GM18498 (cell line): ENCODE results near the gene TMEM72.

Experiments used
- ATAC-seq: cut with Tn5 transposase; IDR thresholded peaks from one replicate; pipeline ENCODE4 v1.9.1; 2021; ENCODE audit warnings: mild to moderate bottlenecking, moderate library complexity; ENCODE audit not compliant: unreplicated experiment

Gene TMEM72

GRCh38 chr10:44965651-44966097, 54.5 kb downstream of the TMEM72 start:
- ATAC-seq = peak; percentile 37

DNA sequence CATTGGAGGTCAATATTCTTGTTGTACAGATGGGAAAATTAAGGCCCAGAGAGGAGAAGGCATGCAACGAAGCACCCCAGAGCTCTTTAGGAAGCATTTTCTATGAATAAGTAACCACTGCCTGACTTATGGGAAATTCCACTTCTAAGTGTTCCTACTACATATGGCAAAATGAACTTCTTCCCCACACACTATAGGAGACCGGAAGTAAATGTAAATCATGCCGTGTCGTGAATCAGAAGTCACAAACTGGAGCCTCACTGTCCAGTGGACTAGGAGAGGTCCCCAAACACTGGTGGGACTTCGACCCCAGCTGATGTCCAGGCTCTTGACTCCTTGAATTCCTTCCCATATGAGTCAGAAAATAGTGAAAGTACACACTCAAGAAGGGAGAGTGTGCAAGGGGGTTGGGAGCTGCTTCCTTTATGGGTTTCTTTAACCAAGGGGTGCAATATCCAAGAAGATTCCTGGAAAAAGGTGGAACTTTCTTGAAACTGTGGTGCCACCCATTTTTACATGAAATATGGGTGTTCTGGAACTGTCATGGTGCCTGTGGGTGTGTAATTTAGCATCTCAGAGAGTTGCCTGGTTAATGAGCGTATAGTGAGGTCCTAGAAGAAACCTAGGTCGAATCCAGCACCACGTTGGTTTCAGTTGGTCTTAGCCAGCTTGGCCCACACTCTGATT, 55.1 kb downstream of the TMEM72 start:
- peak; percentile 35 for ATAC-seq

DNA sequence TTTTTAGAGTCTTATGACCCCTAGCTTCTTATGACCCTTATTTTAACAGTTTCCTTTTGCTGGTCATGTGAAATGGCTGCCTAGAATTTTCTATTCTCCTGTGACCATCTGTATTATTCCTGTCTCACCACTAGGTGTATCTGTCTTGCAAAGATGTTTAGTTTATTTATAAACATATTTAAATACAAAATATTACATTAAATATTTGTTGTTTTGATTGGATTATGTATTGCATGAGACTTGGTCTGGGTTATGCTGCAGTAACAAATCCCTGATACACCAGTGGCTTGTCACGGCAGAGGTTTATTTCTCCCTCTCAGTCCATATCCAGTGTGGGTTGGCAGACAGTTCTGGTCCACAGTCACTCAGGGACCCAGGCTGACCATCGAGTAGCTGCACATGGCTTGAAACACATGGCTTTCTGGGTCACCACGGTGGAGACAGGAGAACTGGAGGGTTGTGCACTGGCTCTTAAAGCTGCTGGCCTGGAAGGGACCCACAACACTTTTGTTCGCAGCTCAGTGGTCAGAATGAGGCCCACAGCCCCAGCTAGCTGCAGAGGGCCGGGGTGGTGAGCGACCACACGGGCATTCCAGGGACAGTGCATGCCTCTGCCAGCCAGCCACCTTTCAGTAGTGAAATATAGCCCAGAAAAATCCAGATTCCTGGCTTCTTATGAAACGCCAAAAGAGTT, 55.8 kb downstream of the TMEM72 start:
- ATAC-seq = no peak

DNA sequence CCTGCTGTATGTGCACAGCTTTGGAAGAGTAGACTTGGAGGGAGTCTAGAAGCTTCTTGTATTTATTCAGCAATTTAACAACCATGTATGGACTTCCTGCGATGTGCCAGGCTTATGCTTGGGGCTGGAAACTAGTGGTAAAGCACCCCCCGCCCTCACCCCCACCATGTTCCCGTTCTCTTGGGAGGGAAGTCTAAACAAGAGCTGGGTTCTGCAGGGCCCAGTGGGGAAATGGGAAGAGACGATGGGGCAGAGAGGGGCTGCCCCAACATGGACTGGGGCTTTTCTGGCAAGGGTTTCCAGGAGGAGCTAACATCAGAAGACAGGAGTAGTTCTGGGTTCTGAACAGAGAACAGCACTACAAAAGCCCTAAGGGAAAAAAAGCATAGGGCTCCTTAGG, 56.5 kb downstream of the TMEM72 start:
- no peak for ATAC-seq

- ATAC-seq = no peak
Observed at GRCh38 chr10:44968091-44968490, 57.0 kb downstream of the TMEM72 start.

DNA sequence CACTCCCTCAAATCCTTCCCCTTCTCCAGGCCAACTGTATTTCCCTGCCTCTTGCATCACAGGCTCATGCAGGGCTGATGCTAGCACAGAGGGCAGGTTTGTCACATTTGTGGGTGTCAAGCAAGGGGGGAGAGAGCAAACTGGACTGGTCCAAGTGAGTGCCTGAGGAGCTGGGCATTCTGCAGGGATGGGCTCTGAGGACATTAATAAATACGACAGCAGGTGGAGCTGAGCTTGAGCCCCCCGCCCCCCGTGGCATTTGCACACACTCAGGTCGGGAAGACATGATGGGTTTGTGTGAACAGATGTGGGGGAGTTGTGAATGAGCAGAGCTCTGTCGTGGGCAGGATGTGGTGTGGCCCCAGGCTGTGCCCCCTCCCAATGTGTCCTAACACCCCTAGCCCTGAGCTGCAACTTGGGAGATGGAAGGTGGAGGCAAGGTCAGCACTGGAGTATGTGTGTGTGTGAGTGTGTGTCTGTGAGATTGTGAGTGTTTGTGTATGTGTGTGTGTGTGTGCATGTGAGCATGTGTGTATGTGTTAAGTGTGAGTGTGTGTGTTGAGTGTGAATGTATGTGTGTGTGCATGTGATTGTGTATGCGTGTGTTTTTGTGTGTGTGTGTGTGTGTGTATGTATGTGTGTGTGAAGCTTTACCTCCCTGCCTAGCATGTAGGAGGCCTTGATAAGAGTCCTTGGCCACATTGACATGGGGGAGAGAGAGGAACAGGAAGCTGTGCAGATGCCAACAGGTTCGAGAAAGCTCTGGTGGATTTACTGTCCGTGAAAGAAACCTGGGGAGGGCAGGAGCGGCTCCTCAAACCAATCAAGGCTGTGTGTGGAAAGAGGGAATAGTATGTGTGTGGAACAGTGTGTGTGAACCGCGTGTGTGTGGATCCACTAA, 57.6 kb downstream of the TMEM72 start:
- ATAC-seq = no peak

- ATAC-seq = no peak
Observed at GRCh38 chr10:44969854-44970253, 58.7 kb downstream of the TMEM72 start.

DNA sequence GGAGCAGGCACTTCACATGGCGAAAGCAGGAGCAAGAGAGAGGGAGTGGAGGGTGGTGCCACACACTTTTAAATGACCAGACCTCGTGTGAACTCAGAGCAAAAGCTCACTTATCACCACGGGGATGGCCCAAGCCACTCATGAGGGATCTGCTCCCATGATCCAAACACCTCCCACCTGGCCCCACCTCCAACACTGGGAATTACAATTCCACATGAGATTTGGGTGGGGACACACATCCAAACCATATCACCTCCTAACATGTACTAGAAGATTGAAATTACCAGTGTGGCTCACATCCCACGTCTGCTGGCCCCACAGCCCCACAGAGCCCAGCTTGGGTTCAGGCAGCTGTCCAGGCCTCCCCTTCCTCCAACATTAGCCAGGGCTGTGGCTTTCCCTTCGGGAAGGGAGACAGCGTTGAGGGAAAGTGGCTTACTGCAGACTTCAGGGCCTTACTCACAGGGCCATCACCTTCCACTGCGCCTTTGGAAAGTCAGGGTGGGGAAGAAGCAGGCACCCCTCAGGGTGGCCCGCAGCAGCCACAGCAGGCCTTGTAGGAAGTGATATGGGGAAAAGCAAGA, 59.8 kb downstream of the TMEM72 start:
- ATAC-seq = no peak

DNA sequence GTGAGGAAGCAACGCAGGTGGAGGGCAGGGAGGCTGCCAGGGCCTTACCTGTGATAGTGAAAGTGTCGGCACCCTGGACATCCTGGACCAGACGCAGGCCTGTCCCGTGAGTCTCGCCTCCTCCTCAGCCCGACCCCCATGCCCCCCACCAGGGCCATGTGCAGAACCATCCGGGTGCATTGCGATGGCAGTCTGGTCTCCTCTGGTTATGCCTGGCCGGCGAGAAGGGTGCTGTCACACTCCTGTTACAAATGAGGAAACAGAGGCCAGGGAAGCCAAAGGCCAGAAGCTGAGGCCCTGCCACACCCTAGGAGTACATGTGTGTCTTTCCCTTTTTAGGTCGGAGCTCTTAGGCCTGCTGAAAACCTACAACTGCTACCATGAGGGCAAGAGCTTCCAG, 60.3 kb downstream of the TMEM72 start:
- no peak for ATAC-seq

- ATAC-seq = no peak
Observed at GRCh38 chr10:44971935-44972757, 61.0 kb downstream of the TMEM72 start.

DNA sequence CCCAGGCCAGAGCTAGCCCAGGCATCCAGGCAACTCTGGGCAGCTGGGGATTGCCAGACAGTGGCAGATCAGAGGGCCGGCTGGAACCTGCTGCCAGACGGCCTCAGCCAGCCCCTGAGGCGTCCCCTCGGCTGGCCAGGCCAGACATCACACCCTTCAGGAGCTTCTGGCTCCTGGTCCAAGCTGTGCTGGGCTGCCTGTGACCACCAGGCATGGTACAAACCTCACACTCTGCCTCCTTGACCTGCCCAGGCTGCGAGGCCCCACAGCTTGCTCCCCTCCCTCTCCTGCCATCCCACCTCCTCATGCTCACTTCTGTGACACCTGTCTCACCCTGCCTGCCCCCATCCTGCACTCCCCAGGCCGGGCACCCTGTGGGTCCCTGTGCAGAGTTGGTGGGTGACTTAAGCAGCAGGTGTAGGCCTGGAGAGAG, 61.8 kb downstream of the TMEM72 start:
- no peak for ATAC-seq

- no peak for ATAC-seq
Observed at GRCh38 chr10:44973323-44974081, 62.4 kb downstream of the TMEM72 start.

DNA sequence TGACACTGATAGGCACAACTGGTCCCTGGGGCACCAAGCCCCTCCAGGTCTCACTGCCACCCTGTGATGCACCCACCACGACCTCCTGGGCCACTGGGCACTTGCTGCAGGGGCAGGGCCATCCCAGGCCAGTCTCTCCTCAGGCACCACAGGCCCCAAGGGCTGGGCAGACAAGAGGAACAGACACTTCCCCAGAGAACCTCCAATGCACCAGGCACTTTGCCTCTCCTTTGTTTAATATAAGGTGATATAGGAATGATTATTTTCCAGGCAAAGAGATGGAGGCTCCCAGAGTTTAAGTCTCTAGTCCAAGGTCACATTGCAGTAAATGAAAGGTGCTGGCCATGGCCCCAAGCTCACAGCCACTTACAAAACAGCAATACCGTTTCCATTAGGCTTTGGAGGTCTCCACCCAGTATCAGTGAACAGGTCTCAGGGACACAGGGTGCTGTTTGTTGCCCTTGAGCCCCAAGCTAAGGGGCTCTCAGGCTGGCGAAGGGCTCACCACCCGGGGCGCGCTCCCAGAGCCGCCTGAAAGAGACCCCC, 63.0 kb downstream of the TMEM72 start:
- no peak for ATAC-seq

DNA sequence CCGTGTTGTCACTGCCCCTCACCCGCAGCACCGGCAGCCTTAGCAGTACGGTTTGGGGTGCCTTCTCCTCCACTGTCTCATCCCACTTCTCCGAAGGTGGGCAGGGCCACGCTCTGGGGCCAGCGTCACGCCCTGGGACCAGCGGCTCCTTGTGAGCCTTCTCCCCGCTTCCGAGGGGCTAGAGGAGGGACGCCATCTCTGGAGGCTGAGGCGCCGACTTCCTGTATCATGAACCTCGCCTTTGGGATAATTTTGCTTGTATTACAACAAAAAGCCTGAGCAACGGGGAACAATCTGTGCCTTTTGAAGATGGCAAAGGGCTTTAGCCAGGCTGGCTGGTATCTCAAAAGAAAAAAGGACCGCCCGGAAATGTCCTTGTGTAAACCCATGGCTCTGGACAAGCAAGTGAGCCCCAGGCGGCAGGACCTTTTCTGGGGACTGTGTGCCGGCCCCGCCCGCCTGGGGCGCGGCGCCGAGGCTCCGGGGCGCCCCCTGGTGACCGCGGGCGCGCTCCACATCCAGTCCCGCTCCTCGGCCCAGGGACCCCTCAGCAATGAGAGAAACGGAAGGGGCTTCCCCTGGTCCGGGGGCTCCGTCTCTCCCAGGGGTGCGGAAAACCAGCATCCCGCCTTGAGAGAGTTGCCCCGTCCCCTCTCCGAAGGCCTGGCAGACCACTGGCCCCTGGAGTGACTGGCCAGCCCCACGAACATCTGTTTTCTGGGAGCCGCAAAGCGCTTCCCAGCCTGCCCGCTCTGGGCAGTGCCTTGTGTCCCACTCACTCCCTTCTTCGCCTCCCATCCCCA, 63.7 kb downstream of the TMEM72 start:
- ATAC-seq = peak; percentile 85

DNA sequence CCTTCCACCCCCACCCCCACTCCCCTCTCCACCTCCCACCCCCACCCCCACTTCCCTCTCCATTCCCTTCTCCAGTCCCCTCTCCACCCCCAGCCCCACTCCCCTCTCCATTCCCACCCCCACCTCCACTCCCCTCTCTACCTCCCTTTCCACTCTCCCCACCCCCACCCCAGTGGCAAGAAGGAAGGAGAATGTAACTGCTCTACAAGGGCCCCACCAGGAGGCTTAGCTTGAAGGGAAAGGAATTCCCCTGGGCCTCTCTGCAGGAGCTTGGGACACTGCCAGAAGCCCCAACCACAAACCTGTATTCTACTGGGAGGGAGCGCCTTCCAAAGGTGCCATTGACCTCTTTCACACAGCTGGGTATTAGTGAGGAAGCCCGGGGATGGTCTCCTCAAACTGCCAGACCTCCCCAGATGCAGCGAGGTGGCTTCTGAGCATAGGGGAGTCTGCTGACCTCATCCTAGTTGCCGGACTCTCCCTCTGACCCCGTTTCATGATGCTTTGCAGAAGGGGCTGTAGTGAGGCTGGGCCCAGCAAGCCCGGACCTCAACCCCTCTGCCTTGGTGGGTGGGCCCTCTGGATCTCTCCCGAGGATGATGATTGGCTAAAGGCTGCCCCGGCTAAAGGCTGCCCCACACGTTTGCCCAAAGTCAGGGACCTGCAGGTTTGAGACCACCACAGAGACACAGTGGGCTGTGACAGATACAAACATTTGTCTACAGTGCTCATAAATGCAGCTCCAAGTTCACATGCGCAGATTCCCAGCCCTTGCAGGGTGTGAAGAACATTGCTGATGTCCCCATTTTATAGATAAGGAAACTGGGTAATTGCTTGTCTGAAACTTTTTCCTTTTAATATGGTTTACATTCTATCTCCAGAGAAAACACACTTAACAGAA, 64.5 kb downstream of the TMEM72 start:
- ATAC-seq = no peak

DNA sequence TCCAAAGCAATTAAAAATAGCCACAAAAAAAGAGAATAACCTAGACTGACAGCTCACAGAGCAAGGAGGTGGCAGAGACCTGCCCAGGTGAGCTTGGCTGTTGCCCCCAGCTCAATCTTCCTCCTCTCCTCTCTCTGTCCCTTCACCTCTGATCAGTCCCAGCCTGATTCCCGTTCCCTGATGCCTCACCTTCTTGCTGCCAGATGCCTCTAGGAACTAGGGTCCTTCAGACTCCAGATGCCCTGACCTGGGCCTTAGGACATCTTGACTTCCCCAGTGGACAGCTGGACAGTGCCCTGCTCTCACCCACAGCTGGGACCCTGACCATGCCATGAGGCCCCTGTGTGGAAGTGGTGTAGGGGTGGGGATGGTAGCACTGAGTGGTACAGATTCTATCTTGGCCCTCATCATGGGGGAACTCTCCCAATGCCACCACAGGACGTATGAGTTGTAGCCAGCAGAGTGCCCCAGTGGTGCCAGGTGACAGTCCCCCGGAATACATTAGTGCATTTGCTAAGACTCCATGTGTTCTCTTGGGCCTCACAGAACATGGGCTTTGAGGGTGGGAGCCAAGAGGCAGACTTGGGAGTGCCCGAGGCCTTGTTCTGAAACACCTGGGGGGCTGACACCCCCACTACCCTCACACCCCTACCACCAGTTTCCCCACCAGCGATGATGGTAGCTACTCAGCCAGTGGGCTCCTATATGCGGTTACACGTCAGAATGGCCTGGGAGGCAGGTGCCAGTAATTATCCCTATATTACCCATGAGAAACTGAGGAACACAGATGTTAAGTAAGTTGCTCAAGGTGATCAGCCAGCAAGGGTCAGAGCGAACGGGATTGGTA, 65.4 kb downstream of the TMEM72 start:
- no peak for ATAC-seq
